Measurements from ENCODE around the gene PRKCB.

DNA sequence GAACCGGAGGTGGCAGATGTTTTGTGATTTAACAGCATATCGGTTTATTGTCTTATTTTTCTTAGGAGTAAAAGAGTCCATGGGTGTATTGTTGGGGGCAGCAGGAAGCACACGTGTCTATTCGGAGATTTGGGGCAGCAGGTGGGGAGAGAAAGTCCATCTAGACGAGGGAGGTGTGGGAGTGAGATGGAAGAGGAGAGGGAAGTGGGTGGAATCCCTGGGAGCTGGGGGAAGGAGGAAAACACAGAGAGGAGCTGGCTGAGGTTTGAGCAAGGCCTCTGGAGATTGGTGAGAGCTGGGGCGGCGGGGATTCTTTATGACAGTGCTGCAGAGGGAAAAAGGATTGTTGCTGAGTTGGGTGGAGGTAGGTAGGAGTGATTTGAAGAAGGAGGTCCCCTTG, 72.1 kb downstream of the PRKCB start:
- TF ChIP-seq, protein P1, sequence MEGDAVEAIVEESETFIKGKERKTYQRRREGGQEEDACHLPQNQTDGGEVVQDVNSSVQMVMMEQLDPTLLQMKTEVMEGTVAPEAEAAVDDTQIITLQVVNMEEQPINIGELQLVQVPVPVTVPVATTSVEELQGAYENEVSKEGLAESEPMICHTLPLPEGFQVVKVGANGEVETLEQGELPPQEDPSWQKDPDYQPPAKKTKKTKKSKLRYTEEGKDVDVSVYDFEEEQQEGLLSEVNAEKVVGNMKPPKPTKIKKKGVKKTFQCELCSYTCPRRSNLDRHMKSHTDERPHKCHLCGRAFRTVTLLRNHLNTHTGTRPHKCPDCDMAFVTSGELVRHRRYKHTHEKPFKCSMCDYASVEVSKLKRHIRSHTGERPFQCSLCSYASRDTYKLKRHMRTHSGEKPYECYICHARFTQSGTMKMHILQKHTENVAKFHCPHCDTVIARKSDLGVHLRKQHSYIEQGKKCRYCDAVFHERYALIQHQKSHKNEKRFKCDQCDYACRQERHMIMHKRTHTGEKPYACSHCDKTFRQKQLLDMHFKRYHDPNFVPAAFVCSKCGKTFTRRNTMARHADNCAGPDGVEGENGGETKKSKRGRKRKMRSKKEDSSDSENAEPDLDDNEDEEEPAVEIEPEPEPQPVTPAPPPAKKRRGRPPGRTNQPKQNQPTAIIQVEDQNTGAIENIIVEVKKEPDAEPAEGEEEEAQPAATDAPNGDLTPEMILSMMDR (IDR thresholded peaks at IDR 0.05): no peak
- TF ChIP-seq POLR2A (IDR thresholded peaks at IDR 0.05): no peak
